SK-N-SH (cell line): ENCODE results near the gene FAM43A. TPM values are rescaled to one million over a fixed set of nuclear protein-coding genes. Genes with fewer than 3 reads are reported as not detected.

Experiments used
- CTCF ChIA-PET: fragments of 300-600, 350-600 bp; formaldehyde crosslinking; extraction: SDS; loops from one replicate; lab custom pipeline; 2021; lab: Yijun Ruan, JAX
- POLR2A ChIA-PET: fragments of 350-600 bp; sonication (Branson Sonifier 250); formaldehyde crosslinking; extraction: SDS; loops from one replicate; lab custom pipeline; 2020; ENCODE audit warnings: antibody characterized with exemption, inconsistent platforms; lab: Yijun Ruan, JAX
- DNase-seq: peaks from one replicate; pipeline ENCODE4 v3.0.0; 2012
- H2AFZ ChIP-seq: fragments of 200-600 bp; sonication (generic); 2 replicates; pipeline ENCODE4 v1.8.1; 2016; ENCODE audit warnings: antibody characterized with exemption, mild to moderate bottlenecking, low read depth
- H3F3A ChIP-seq: fragments of 200-600 bp; sonication (generic); replicated peaks from 2 replicates; pipeline ENCODE3; 2016; ENCODE audit warnings: antibody characterized with exemption, mild to moderate bottlenecking; ENCODE audit not compliant: insufficient read depth
- H3K27ac ChIP-seq, 2 experiments: fragments of 200-500 bp in 1 of 2; fragments of 200-600 bp in 1 of 2; sonication (Bioruptor generic) in 1 of 2; sonication (generic), shearing (Covaris generic) in 1 of 2; 2 replicates each; pipeline versions ENCODE4 v1.5.1 to v1.6.1; 2014 to 2016; ENCODE audit warnings: low read depth in 2 of 2, inconsistent platforms in 1 of 2, low read length in 1 of 2, mild to moderate bottlenecking in 1 of 2, mixed read lengths in 1 of 2
- H3K27me3 ChIP-seq: fragments of 200-600 bp; sonication (generic), shearing (Covaris generic); 2 replicates; pipeline ENCODE4 v1.6.1; 2016; ENCODE audit warnings: mixed run types; ENCODE audit not compliant: insufficient read depth
- H3K36me3 ChIP-seq, 2 experiments: fragments of 200-500 bp in 1 of 2; fragments of 200-600 bp in 1 of 2; sonication (Bioruptor generic) in 1 of 2; sonication (generic) in 1 of 2; replicated peaks in 1 of 2; 2 replicates each; pipeline versions ENCODE3 to v1.5.1; 2014 to 2016; ENCODE audit warnings: low read length in 1 of 2, mild to moderate bottlenecking in 1 of 2; ENCODE audit not compliant: insufficient read depth in 2 of 2, control insufficient read depth in 1 of 2
- H3K4me1 ChIP-seq, 2 experiments: fragments of 200-500 bp in 1 of 2; fragments of 200-600 bp in 1 of 2; sonication (Bioruptor generic) in 1 of 2; sonication (generic), shearing (Covaris generic) in 1 of 2; 2 replicates each; pipeline versions ENCODE4 v1.5.1 to v1.6.1; 2014 to 2016; ENCODE audit warnings: low read depth in 1 of 2, low read length in 1 of 2, mixed run types in 1 of 2; ENCODE audit not compliant: insufficient read depth in 2 of 2, control insufficient read depth in 1 of 2
- H3K4me2 ChIP-seq: fragments of 200-600 bp; sonication (generic), shearing (Covaris generic); 2 replicates; pipeline ENCODE4 v1.6.1; 2017; ENCODE audit warnings: mixed run types
- H3K4me3 ChIP-seq, 2 experiments: fragments of 200-500 bp in 1 of 2; fragments of 200-600 bp in 1 of 2; sonication (Bioruptor generic) in 1 of 2; sonication (generic), shearing (Covaris generic) in 1 of 2; 2 replicates each; pipeline versions ENCODE4 v1.5.1 to v1.8.1; 2014 to 2016; ENCODE audit warnings: low read depth in 2 of 2, inconsistent platforms in 1 of 2, low read length in 1 of 2, mild to moderate bottlenecking in 1 of 2, mixed read lengths in 1 of 2, moderate library complexity in 1 of 2
- H3K79me2 ChIP-seq: fragments of 200-600 bp; sonication (generic); 2 replicates; pipeline ENCODE4 v1.8.1; 2017; ENCODE audit warnings: mild to moderate bottlenecking; ENCODE audit not compliant: insufficient read depth
- H3K9ac ChIP-seq: fragments of 200-600 bp; sonication (generic); 2 replicates; pipeline ENCODE4 v1.6.1; 2017; ENCODE audit warnings: mixed run types
- H3K9me2 ChIP-seq: fragments of 200-600 bp; sonication (generic); 2 replicates; pipeline ENCODE4 v1.6.1; 2017; ENCODE audit warnings: mixed run types
- H3K9me3 ChIP-seq: fragments of 200-600 bp; sonication (generic); 2 replicates; pipeline ENCODE4 v1.6.1; 2017; ENCODE audit warnings: mixed run types, mild to moderate bottlenecking, moderate library complexity
- H4K20me1 ChIP-seq: fragments of 200-600 bp; sonication (generic); 2 replicates; pipeline ENCODE4 v1.6.1; 2017; ENCODE audit warnings: mild to moderate bottlenecking, mixed run types; ENCODE audit not compliant: insufficient read depth
- ELF1 ChIP-seq: IDR thresholded peaks from 2 replicates; pipeline ENCODE4 v1.4.0; 2012
- EP300 ChIP-seq, 2 experiments: IDR thresholded peaks; 2 replicates each; pipeline versions ENCODE4 v1.4.0 to v1.6.1; 2012; ENCODE audit warnings: borderline replicate concordance in 1 of 2, low read depth in 1 of 2, low read length in 1 of 2
- EZH2phosphoT487 ChIP-seq: fragments of 200-600 bp; sonication (generic); IDR thresholded peaks from 2 replicates; pipeline ENCODE4 v1.6.1; 2017; ENCODE audit warnings: low read depth, mixed run types, mild to moderate bottlenecking, antibody characterized with exemption, moderate library complexity, borderline replicate concordance
- FOXJ3 ChIP-seq: sonication (generic); formaldehyde crosslinking; IDR thresholded peaks from 2 replicates; pipeline ENCODE4 v1.5.1; 2020; ENCODE audit warnings: mild to moderate bottlenecking, missing genetic modification reagents
- GABPA ChIP-seq: IDR thresholded peaks from 2 replicates; pipeline ENCODE4 v1.4.0; 2012; ENCODE audit warnings: low read depth, mild to moderate bottlenecking
- MEF2A ChIP-seq: IDR thresholded peaks from 2 replicates; pipeline ENCODE4 v1.4.0; 2012; ENCODE audit warnings: low read depth, borderline replicate concordance
- REST ChIP-seq: IDR thresholded peaks from 2 replicates; pipeline ENCODE4 v1.6.1; 2012; ENCODE audit warnings: mild to moderate bottlenecking, low read depth, low read length, moderate library complexity
- RFX5 ChIP-seq: IDR thresholded peaks from 2 replicates; pipeline ENCODE4 v1.6.1; 2012; ENCODE audit warnings: mild to moderate bottlenecking, improper control_type of control experiment, low read length
- RXRA ChIP-seq: IDR thresholded peaks from 2 replicates; pipeline ENCODE4 v1.4.0; 2012; ENCODE audit warnings: low read depth, mild to moderate bottlenecking, borderline replicate concordance
- SIN3A ChIP-seq: IDR thresholded peaks from 2 replicates; pipeline ENCODE4 v1.6.1; 2012; ENCODE audit warnings: low read depth, mild to moderate bottlenecking, low read length, moderate library complexity, borderline replicate concordance
- TAF1 ChIP-seq: IDR thresholded peaks from 2 replicates; pipeline ENCODE4 v1.6.1; 2012; ENCODE audit warnings: low read depth, mild to moderate bottlenecking, low read length, moderate library complexity, borderline replicate concordance
- USF1 ChIP-seq: IDR thresholded peaks from 2 replicates; pipeline ENCODE4 v1.4.0; 2012; ENCODE audit warnings: low read depth, borderline replicate concordance
- WGBS: methylation state at CpG from one replicate; pipeline ENCODE4 v1.1.6; 2017; ENCODE audit warnings: low lambda C conversion rate; 5-methylcytosine and 5-hydroxymethylcytosine counted together
- polyA plus RNA-seq, 3 experiments: library from polyadenylated mRNA; depleted of rRNA; stranded (reverse); fragments of >200 nt; gene quantifications; 2 replicates each; pipeline ENCODE4 v1.2.3, GENCODE V29; 2012

FAM43A gene
- polyA plus RNA-seq, 1 of the 3 experiments (the other 2 are of a cell fraction) = 2.4 TPM

- 84% methylated on average over 6 of the region's 6 CpGs for WGBS
- POLR2A ChIA-PET = no interaction called here
- H3K9me2 ChIP-seq = no peaks in the 10 kb centered on the region
- peaks cover 0 to 4% of the 10 kb centered on the region in 2 experiments; a peak in 1 of 4 replicates for H3K4me1 ChIP-seq
- no peak overlapping the region for H3K27ac ChIP-seq
- no peak for TF ChIP-seq RXRA
- no peak for TF ChIP-seq SIN3A
- no peak for TF ChIP-seq GABPA
- no peak for TF ChIP-seq USF1
- no peaks in the 10 kb centered on the region for H3K36me3 ChIP-seq
- no peak overlapping the region for H3K9ac ChIP-seq
- CTCF ChIA-PET = no interaction called here
- H3F3A ChIP-seq = peaks cover 4% of the 10 kb centered on the region
- H3K4me2 ChIP-seq = no peak overlapping the region
- H4K20me1 ChIP-seq = no peaks in the 10 kb centered on the region
- no peaks in the 10 kb centered on the region for H3K27me3 ChIP-seq
- no peak overlapping the region for H2AFZ ChIP-seq
- no peak overlapping the region for H3K4me3 ChIP-seq
- H3K79me2 ChIP-seq = no peaks in the 10 kb centered on the region
- no peaks in the 10 kb centered on the region for H3K9me3 ChIP-seq
- DNase-seq = no peak
These were observed 28.9 kb downstream of the FAM43A start for GRCh38 chr3:194714564-194714963.

- Histone ChIP-seq H4K20me1 (no peaks in the 10 kb centered on the region), H3K4me1 (peaks cover 0 to 4% of the 10 kb centered on the region in 2 experiments; a peak in 1 of 4 replicates), H3K27me3 (no peaks in the 10 kb centered on the region), H3K27ac (no peak overlapping the region), H2AFZ (no peak overlapping the region), H3K9ac (no peak overlapping the region), H3K4me2 (no peak overlapping the region), H3K79me2 (no peaks in the 10 kb centered on the region), H3K9me3 (no peaks in the 10 kb centered on the region), H3K9me2 (no peaks in the 10 kb centered on the region), H3K4me3 (no peak overlapping the region), H3K36me3 (no peaks in the 10 kb centered on the region), H3F3A (peaks cover 4% of the 10 kb centered on the region)
- POLR2A ChIA-PET = interaction anchor here (1.0 kb wide), 1 partner anchor 13 kb away, joined by 5 read pairs; no protein-coding TSS in a partner anchor
- CTCF ChIA-PET = interaction anchor here (1.6 kb wide), 1 partner anchor 392 kb away, joined by 4 read pairs; no protein-coding TSS in a partner anchor
- TF ChIP-seq MEF2A (no peak), ELF1 (no peak), EP300 (IDR thresholded peaks at IDR 0.05; ENCODE audit: borderline replicate concordance in 1 of 2, low read depth in 1 of 2, low read length in 1 of 2) (no peak), RXRA (no peak), FOXJ3 (no peak), RFX5 (no peak), EZH2phosphoT487 (no peak), SIN3A (no peak), TAF1 (no peak), REST (no peak)
- WGBS = 84% methylated on average over 8 of the region's 8 CpGs
- no peak for DNase-seq
These were observed 29.5 kb downstream of the FAM43A start for GRCh38 chr3:194715022-194715800.
